Choroid plexus epithelial cell (primary cell): ENCODE measurements around the gene GMDS.

Experiments
- DNase-seq: peaks from one replicate; pipeline ENCODE4 v3.0.0-alpha.2; 2010; ENCODE audit warnings: low read depth
- H3K4me3 ChIP-seq: 2 replicates; pipeline ENCODE4 v1.5.1; 2011; ENCODE audit warnings: low read depth, mild to moderate bottlenecking, control low read depth, low read length, moderate library complexity
- TF ChIP-seq, protein P1 (sequence below): conservative IDR thresholded peaks from 2 replicates; pipeline ENCODE4 v1.5.1; 2011; ENCODE audit warnings: low read depth, mild to moderate bottlenecking, control low read depth, inconsistent platforms, low read length, moderate library complexity

GMDS gene

DNA sequence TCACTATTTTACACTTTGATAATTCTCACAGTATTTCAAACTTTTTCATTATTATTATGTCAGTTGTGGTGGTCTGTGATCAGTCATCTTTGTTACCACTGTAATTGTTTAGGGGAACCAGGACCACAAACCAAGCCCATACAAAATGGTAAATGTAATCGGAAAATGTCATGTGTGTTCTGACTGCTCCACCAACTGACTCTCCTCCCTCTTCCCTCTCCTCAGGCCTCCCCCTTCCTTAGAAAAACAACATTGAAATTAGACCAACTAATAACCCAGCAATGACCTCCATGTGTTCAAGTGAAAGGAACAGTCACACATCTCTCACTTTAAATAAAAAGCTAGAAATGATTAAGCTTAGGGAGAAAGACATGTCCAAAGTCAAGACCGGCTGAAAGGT is 63.8 kb downstream of the GMDS start:
- H3K4me3 ChIP-seq, result no peak overlapping the region
- DNase-seq, result no peak
- TF ChIP-seq, protein P1, sequence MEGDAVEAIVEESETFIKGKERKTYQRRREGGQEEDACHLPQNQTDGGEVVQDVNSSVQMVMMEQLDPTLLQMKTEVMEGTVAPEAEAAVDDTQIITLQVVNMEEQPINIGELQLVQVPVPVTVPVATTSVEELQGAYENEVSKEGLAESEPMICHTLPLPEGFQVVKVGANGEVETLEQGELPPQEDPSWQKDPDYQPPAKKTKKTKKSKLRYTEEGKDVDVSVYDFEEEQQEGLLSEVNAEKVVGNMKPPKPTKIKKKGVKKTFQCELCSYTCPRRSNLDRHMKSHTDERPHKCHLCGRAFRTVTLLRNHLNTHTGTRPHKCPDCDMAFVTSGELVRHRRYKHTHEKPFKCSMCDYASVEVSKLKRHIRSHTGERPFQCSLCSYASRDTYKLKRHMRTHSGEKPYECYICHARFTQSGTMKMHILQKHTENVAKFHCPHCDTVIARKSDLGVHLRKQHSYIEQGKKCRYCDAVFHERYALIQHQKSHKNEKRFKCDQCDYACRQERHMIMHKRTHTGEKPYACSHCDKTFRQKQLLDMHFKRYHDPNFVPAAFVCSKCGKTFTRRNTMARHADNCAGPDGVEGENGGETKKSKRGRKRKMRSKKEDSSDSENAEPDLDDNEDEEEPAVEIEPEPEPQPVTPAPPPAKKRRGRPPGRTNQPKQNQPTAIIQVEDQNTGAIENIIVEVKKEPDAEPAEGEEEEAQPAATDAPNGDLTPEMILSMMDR, result no peak

DNA sequence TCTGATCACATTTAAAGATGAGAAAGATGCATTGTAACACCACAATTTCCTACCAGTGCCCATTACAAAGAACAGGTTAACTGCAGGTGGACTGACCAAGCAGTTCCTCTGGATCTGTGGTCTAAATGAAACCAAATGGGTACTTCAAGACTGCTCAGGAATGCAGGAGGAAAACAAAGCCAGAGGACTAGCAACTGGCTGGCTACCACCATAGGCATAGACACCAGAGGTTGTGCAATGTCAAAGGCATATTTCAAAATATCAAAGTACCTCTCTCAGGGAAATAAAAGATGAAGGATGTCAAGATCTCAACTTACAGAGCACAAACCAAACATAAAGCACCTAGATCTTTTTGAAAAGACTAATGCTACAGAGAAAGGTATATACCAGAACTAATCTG is 65.5 kb downstream of the GMDS start:
- DNase-seq, result peak; percentile 54
- TF ChIP-seq, protein P1, result no peak
- H3K4me3 ChIP-seq, result no peak overlapping the region

DNA sequence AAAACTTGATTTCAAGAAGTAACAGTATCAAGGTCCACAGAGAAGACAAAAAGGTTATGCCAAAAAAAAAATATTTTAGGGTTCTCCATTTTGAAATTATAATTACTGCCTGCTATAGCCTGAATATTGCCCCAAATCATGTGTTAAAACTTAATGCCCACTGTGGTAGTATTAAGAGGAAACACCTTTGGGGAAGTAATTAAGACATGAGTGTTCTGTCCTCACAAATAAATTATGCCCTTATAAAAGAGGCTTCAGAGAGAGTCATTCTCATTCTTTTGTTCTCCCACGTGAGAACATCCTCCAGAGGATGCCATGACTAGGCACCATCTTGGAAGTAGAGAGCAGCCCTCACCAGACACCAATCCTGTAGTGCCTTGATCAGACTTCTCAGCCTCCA is 66.2 kb downstream of the GMDS start:
- no peak overlapping the region for H3K4me3 ChIP-seq
- TF ChIP-seq, protein P1, result no peak
- no peak for DNase-seq

DNA sequence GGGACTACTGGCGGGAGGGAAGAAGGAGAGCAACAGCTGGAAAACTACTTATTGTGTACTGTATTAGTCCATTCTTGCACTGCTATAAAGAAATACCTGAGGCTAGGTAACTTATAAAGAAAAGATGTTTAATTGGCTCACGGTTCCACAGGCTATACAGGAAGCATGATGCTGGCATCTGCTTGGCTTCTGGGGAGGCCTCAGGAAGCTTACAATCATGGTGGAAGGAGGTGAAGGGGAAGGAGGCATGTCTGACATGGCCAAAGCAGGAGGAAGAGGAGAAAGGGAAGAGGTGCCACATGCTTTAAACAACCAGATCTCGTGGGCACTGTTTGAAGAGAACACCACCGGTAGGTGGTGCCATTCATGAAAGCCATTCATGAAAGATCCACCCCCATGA is 67.3 kb downstream of the GMDS start:
- TF ChIP-seq, protein P1, result no peak
- no peak for DNase-seq
- H3K4me3 ChIP-seq, result no peak overlapping the region

DNA sequence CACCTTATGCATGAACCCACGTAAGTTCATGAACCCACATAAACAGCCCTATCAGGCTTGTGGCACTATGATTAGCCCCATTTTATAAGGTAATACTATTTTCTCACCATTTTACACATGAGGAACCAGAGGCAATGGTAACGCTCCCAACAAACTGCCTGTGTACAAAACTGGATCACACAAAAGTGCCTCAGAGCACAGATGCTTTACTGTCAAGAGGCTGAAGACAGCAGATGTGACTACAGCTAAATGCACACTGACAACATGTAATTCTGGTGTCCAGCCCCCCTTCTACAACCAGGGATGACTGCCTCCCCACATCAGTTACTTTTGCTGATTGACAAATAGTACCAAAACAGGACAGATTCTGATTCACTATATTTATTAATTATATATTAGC is 69.6 kb downstream of the GMDS start:
- H3K4me3 ChIP-seq, result no peak overlapping the region
- DNase-seq, result no peak

DNA sequence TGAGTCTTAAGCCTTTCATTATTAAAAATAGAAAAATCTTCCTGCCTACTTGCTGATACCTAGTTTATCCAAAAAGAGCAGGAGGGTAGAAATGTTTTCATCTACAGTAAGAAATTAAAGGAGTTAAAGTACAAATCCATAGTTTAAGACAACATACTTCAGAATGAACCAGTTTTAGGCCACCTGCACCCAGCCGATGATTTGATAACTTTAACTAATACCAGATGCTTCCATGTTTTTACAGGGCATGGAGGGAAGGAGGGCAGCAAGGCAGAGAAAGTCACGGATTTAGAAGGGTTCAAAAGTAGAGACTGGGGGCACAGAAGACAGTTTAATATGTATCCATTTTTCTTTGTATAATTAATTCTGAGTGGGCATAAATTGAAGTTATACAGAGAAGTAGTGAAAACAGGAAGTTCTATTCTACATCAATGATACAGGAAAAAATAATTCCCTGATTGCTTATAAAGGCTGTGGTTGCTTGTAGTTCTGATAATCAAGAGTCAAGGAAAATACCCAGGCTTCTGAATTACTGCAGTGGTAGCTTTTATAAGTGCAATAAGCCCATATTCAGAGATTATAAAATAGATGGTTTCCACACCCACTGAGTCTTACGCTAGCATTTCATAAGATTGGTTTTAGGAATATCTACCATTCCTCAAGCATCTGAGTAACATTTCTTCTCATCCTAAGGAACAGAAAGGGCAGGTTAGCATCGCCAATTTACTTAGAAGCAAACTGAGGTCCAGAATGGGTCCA is 72.0 kb downstream of the GMDS start:
- H3K4me3 ChIP-seq, result no peak overlapping the region
- DNase-seq, result no peak
- TF ChIP-seq, protein P1, result no peak

More for the DNA sequence above, 69.6 kb downstream of the GMDS start:
- TF ChIP-seq, protein P1, result no peak

DNA sequence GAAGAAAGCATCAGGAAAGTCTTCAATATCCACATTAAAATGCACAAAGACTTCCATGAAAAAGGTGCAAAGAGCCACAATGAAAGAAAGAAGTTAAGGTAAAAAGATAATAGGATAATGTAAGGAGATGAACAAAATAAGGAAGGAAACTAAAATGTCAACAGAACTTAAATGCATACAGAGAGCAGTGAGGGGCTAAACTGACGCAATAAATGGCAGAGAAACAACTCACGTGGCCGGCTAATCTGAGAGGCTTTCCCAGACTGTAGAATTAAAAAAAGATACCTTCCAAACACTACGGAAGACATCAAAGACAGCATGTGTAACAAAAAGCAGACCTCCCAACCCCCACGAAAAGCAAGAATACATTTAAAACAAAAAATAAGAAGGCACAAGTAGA is 73.7 kb downstream of the GMDS start:
- peak; percentile 32 for DNase-seq
- H3K4me3 ChIP-seq, result no peak overlapping the region
- TF ChIP-seq, protein P1, result no peak
